Right cardiac atrium (tissue), 5 donors: Measurements from ENCODE around the gene TRIM65. TPM values are rescaled to one million over a fixed set of nuclear protein-coding genes. Genes with fewer than 3 reads are reported as not detected.

Experiments
- ATAC-seq, 2 donors: fragments of 200-7000 bp; cut with Tn5 transposase; one replicate each; pipeline versions ENCODE4 v1.8.0 to v1.9.1; 2020; ENCODE audit warnings: moderate library complexity in 2 of 2, mild to moderate bottlenecking in 1 of 2
- DNase-seq, 3 donors: peaks; one replicate each; pipeline ENCODE4 v3.0.0-alpha.2; 2020
- H3K27ac ChIP-seq: one replicate; pipeline ENCODE4 v1.5.1; 2013; ENCODE audit warnings: mild to moderate bottlenecking, low read length, control low read depth, moderate library complexity
- H3K27me3 ChIP-seq: one replicate; pipeline ENCODE4 v1.6.1; 2013; ENCODE audit not compliant: control insufficient read depth, insufficient read depth
- H3K4me1 ChIP-seq: one replicate; pipeline ENCODE4 v1.6.1; 2013; ENCODE audit warnings: low read length; ENCODE audit not compliant: control insufficient read depth, insufficient read depth
- H3K4me3 ChIP-seq: one replicate; pipeline ENCODE4 v1.5.1; 2013; ENCODE audit warnings: low read length, control low read depth
- H3K9me3 ChIP-seq: one replicate; pipeline ENCODE4 v1.6.1; 2013; ENCODE audit warnings: low read length; ENCODE audit not compliant: control insufficient read depth
- WGBS: extraction: QIAGEN DNeasy Blood & Tissue Kit; methylation state at CpG from one replicate; pipeline ENCODE4 v1.1.7; 2013; 5-methylcytosine and 5-hydroxymethylcytosine counted together
- intact Hi-C, 4 donors: fragments of 100-400 bp; cut with DNase I; formaldehyde crosslinking; loops; one replicate each; pipeline versions ENCODE4 v1.11.0 to v1.14.0; 2022 to 2023
- polyA plus RNA-seq: library from polyadenylated mRNA; stranded (reverse); fragments of 200-250 nt; gene quantifications from one replicate; pipeline ENCODE4 v1.2.3, GENCODE V29; 2013
- total RNA-seq, 4 donors: library from RNA; stranded (reverse); fragmentation: NEBNext Ultra II Directional; extraction: Animal tissue kit (Norgen Biotek cat#: 25700); gene quantifications; one replicate each; pipeline ENCODE4 v1.2.1, GENCODE V29; 2021
- donor health status: healthy with polysubstance abuse.
- donor health status: DM: no; HTN: yes; CAD: no.
- donor health status: DM: no; HTN: no; CAD: no.
- donor health status: DM: no; HTN: yes; CAD: no; lungs with severe emphysema.
- donor health status: DM: yes; HTN: yes; CAD: no.

TRIM65 gene
- total and polyA plus RNA-seq, 5 donors = 5.7 to 10.7 (median 7.9) TPM

DNA sequence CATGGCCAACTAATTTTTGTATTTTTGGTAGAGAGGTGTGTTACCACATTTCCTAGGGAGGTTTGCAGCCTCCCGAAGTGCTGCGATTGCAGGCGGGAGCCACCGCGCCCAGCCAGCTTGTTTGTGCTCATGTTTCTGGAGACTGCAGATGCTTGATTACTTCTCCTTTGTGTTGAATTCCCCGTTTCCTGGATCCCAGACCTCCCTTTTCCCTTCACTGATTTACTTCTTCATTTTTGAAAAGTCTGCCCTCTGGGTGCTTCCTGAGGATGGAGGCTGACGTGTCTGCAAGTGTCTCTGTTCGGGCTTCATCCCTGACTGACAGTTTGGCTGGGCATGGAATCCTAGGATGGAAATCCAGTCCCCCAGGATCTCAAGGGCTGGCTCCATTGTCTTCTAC is 11.3 kb downstream of the TRIM65 start:
- Histone ChIP-seq H3K27ac (no peak overlapping the region), H3K4me1 (peaks cover 3% of the 10 kb centered on the region), H3K27me3 (no peaks in the 10 kb centered on the region), H3K9me3 (no peaks in the 10 kb centered on the region), H3K4me3 (no peak overlapping the region)
- intact Hi-C loops = no loop called here
- no peak for ATAC-seq
- WGBS = 72% methylated on average over 8 of the region's 8 CpGs
- DNase-seq = no peak

DNA sequence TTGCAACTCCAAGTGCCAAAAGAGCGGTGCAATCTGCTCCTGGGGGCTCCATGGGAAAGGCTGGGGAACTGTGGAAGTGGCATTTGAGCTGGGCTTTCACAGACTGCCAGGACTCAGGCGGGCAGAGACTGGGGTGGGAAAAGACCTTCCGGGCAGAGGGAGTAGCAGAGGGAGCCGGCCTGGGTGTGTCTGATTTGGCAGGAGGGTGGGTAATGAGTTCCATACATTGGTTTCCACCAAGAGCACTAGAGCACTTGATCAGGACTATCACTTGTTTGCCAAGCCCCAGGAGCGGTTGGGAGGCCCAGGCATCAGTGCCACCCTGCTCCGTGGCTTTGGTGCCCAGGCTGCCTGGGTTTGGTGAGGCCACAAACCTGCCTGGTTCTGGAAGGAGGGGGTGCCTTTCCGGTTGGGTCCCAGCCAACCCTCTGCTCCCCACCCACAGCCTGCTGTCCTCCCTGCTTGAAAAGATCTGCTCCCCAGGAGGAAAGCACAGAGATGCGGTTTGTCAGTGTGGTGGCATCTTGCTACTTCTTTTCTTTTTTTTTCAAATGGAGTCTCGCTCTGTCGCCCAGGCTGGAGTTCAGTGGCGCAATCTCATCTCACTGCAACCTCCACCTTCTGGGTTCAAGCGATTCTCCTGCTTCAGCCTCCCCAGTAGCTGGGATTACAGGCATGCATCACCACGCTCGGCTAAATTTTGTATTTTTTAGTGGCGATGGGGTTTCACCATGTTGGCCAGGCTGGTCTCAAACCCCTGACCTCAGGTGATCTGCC is 14.9 kb downstream of the TRIM65 start:
- 87% methylated on average over 15 of the region's 15 CpGs for WGBS
- Histone ChIP-seq H3K4me1 (peaks cover 3% of the 10 kb centered on the region), H3K27ac (no peak overlapping the region), H3K27me3 (no peaks in the 10 kb centered on the region), H3K4me3 (no peak overlapping the region), H3K9me3 (no peaks in the 10 kb centered on the region)
- intact Hi-C loops = no loop called here
- DNase-seq (no peak), ATAC-seq (no peak)

DNA sequence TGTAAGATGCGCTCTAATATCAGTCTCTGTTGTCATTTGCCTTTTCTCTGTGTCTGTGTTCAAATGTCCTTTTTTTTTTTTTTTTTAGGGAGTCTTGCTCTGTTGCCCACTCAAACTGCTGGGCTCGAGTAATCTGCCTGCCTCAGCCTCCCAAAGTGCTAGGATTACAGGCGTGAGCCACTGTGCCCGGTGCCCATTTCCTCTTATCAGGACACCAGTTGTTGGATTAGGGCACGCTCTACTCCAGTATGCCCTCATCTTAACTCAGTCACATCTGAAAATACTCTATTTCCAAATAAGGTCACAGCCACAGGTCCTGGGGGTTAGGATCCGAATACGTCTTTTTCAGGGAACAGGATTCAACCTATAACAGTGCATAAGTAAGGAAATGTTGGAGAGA is 16.5 kb downstream of the TRIM65 start:
- H3K27ac ChIP-seq = no peak overlapping the region
- no peak overlapping the region for H3K4me3 ChIP-seq
- intact Hi-C loops = no loop called here
- no peaks in the 10 kb centered on the region for H3K9me3 ChIP-seq
- H3K4me1 ChIP-seq = peaks cover 14% of the 10 kb centered on the region
- DNase-seq (no peak), ATAC-seq (no peak)
- H3K27me3 ChIP-seq = no peaks in the 10 kb centered on the region
- 73% methylated on average over 7 of the region's 7 CpGs for WGBS

DNA sequence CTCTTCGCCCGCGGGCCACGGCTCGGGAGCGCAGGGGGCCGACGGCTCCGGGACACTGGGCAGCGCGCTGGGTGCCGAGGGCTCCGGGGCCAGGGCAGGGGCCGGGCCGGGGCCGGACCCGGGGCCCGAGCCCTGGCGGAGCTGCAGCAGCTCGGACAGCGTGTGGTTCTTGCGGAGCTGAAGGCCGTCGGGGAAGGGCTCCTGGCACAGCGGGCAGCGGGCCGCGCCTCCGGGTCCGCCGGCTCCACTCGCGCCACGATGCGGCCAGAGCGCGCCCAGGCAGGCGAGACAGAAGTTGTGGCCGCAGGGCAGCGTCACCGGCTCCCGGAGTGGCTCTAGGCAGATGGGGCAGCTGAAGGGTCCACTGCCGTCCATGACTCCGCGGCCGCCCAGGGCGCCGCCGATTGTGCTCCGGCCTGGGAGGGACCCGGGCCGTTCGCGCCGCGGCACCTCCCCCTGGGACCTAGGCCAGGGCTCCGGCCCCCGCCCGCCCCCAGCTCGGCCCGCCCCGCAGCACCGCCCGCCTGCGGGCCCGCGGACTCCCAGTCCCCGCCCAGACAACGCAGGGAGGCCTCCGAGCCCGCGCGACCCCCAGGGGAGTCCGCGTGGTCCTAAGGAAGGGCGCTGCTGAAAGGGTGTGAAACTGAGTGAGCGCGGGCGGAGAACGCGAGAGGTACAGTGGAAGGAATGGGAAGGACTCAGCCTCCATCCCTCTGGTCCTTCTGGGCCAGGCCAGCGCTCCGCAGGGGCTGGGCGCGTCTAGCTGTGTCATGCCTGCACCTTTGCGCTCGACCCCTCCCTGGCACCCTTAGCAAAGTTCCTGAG is 18.4 kb downstream of the TRIM65 start, which contains the start of gene TRIM47:
TSS of gene TRIM47 (minus strand) at position 408 of the 825 bp plus-strand sequence. CDS start at position 375, 33 bp downstream.
- ATAC-seq = peak; percentile 61 to 69
- Histone ChIP-seq H3K9me3 (no peaks in the 10 kb centered on the region), H3K4me1 (peaks cover 16% of the 10 kb centered on the region), H3K27me3 (no peaks in the 10 kb centered on the region), H3K27ac (peak within 1 kb of the TSS; percentile 91), H3K4me3 (peak within 1 kb of the TSS; percentile 66)
- WGBS = 2% methylated on average over 86 of the region's 87 CpGs
- intact Hi-C loops = no loop called here
- DNase-seq = peak; percentile 83 to 93 (median 91)

DNA sequence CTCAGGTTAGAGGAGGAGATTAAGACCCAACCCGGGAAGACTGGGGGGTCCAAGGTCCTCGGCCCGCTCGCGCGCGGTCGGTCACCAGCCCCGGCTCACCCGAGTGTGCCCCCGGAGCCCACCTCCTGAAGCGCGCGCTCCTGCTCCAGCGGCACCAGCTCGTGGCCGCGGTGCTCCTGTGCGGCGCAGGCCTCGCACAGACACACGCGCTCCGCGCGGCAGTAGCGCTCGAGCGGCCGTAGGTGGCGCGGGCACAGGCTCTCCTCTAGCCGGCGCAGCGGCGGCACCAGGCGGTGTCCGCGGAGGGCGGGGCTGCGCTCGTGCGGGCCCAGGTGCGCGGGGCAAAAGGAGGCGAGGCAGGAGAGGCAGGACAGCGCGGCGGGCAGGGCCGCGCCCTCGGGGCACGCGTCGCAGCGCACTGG is 19.0 kb downstream of the TRIM65 start:
- peaks cover 19% of the 10 kb centered on the region for H3K4me1 ChIP-seq
- WGBS = under 1% methylated on average over 56 of the region's 56 CpGs
- intact Hi-C loops = no loop called here

DNA sequence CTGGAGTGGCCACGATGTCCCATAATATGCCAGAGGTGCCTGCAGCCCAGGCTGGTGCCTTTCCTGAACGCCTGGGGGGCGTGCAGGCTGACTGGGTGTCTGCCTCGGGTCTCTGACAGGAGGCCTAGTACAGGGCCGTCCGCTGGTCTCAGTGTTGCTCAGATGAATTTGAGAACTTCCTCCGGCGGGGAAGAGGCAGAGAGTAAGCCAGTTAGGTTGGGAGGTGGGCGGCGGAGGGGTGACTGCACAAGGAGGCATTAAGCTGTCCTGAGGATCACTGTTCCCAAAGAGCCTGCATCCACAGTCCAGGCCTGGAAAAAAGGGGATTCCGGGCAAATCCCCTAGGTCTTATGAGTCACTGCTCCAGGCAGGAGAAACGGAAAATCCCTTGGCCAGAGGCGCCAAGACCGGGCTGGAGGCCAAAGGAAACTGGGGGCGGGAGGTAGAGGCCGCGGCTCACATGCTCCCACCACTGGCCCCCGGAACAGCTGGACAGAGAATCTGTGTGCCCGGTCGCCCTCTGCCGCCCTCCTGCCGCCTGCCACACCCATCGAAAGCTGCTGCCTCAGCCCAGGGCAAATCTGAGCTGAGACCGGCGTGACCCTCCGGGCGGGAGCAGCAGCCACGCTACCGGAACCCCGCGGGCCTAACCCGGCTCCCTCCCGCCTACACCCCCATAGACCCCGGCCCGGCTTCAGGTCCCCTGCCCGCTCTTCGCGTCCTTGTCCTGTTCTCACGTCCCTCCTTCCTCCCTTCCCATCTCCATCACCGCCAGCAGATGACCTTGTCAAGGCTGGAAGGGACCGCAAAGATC is 19.6 kb downstream of the TRIM65 start:
- peaks cover 22% of the 10 kb centered on the region for H3K4me1 ChIP-seq
- intact Hi-C loops = no loop called here
- DNase-seq (peak; percentile 96 to 98 (median 97)), ATAC-seq (peak; percentile 72 to 75)
- H3K27ac ChIP-seq = peak overlapping the region; percentile 91
- no peaks in the 10 kb centered on the region for H3K27me3 ChIP-seq
- 6% methylated on average over 41 of the region's 41 CpGs for WGBS
- H3K9me3 ChIP-seq = no peaks in the 10 kb centered on the region
- peak overlapping the region; percentile 66 for H3K4me3 ChIP-seq

More for the DNA sequence above, 19.0 kb downstream of the TRIM65 start:
- H3K4me3 ChIP-seq = peak overlapping the region; percentile 66
- DNase-seq = peak; percentile 72 to 93 (median 90)
- peak; percentile 67 to 69 for ATAC-seq
- no peaks in the 10 kb centered on the region for H3K27me3 ChIP-seq
- peak overlapping the region; percentile 91 for H3K27ac ChIP-seq
- H3K9me3 ChIP-seq = no peaks in the 10 kb centered on the region

DNA sequence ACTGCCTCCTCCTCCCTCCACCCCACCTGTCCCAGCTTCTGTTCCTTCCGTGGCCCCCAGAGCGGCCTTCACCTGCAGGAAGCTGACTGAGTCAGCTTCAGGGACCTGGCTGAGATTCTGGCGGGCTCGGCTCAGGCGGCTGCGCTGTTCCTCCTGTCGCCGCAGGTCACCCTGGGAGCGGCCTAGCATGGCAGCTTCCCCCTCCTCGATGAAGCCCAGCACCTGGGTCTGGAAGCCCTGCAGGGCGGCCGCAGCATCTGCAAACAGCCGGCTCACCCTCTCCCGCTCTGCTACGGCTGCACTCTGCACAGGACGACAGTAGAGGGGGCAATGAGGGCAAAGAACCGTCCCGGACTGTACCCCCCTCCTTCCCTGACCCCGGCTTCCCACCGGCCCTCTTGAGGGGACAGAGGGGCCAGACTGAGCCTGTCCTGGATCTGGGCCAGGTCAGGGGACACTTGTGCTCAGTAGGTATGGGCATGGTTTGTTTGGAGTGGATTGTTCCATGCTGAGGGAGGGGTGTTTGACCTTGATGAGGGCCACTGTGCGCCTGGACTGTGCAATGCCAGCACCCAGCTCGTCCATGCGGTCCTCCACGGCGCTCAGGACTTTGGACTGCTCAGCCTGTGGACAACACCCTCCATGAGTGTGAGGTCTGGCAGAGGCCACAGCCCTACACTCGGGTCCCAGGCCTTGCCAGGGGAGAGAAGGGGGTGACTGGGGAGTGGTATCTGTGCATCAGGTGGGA is 20.4 kb downstream of the TRIM65 start:
- ATAC-seq = peak; percentile 4 to 8
- H3K9me3 ChIP-seq = no peaks in the 10 kb centered on the region
- peaks cover 22% of the 10 kb centered on the region for H3K4me1 ChIP-seq
- 36% methylated on average over 26 of the region's 26 CpGs for WGBS
- intact Hi-C loops = no loop called here
- peak in 2 of 3 donors; percentile 61 to 82 for DNase-seq
- H3K27me3 ChIP-seq = no peaks in the 10 kb centered on the region
- H3K4me3 ChIP-seq = peak overlapping the region; percentile 66
- peak overlapping the region; percentile 88 for H3K27ac ChIP-seq

DNA sequence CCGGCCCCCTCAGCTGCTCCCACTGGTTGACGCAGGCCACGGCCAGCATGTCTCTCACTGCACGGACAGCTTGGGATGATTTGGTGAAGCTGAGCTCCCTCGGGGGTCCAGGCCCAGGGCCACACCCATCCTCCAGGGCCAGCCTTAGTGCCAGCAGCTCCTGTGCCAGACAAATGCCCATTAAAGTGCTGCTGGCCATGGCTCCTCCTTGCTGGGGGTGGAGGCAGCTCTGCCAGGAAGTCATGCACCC is 20.9 kb downstream of the TRIM65 start:
- Histone ChIP-seq H3K4me3 (no peak overlapping the region), H3K27me3 (no peaks in the 10 kb centered on the region), H3K4me1 (peaks cover 22% of the 10 kb centered on the region), H3K27ac (peak overlapping the region; percentile 88), H3K9me3 (no peaks in the 10 kb centered on the region)
- ATAC-seq (no peak), DNase-seq (peak in 1 of 3 donors; percentile 80)
- WGBS = 45% methylated on average over 5 of the region's 5 CpGs
- intact Hi-C loops = no loop called here

DNA sequence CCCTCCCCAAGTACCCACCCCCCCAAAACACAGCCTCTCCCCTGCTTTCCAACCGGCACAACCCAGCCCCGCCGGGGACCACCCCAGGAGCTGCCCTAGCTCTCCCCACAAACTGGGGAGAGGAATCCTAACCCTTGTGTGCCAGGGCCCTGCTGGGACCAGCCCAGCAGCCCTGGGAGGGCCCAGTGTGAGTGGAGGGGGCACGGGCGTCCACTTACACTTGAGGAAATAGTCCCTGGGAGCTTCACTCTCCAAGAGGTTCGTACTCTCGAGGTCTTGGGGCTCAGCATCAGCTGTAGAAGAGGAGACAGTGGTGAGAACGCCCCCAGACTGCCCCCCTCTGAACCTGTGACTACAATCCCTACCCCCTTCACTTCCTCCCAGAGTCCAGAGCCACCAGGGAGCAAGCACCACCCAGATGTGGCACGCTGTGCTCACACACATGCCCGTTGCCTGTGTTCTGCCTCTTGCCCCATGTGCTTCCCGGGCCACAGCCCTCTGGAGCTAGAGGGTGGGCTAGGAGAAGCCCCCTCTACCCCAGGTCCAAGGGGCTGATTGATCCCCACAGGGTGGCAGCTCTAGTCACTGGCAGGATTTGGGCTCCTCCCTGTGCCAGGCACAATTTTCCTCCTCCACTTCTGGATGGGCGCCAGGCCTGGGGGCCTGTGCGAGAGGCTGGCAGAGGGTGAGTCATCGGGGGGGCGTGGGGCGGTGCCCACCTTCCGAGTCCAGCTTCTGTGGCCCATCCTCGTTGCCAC is 21.4 kb downstream of the TRIM65 start:
- no peaks in the 10 kb centered on the region for H3K9me3 ChIP-seq
- H3K4me3 ChIP-seq = no peak overlapping the region
- no peak for ATAC-seq
- intact Hi-C loops = no loop called here
- peak overlapping the region; percentile 88 for H3K27ac ChIP-seq
- 65% methylated on average over 18 of the region's 18 CpGs for WGBS
- DNase-seq = peak in 2 of 3 donors; percentile 57 to 72
- H3K27me3 ChIP-seq = no peaks in the 10 kb centered on the region
- H3K4me1 ChIP-seq = peaks cover 22% of the 10 kb centered on the region
